Measurements from ENCODE around the gene TNFRSF18. TPM values are rescaled to one million over a fixed set of nuclear protein-coding genes. Genes with fewer than 3 reads are reported as not detected.

Gene TNFRSF18
- total and polyA plus RNA-seq, 2 donors (not counting 1 experiment from before 2014, with no cell fraction given): 10.1 to 33.5 TPM

- Histone ChIP-seq H4K20me1 (ENCODE audit: control insufficient read depth, insufficient read depth, low read length, poor library complexity, severe bottlenecking) (no peaks in the 10 kb centered on the region), H3K4me3 (ENCODE audit: control extremely low read depth in 1 of 5, extremely low read depth in 1 of 5, insufficient read depth in 1 of 5, low read depth in 2 of 5, low read length in 4 of 5) (no peak overlapping the region), H3K79me2 (ENCODE audit: control insufficient read depth, insufficient read depth, low read length) (no peaks in the 10 kb centered on the region), H3K27ac (ENCODE audit: low read length in 2 of 2) (no peak overlapping the region), H3K9ac (ENCODE audit: low read length) (no peak overlapping the region), H3K36me3 (replicated peaks in 1 of 2; ENCODE audit: control extremely low read depth in 1 of 2, control insufficient read depth in 1 of 2, extremely low read depth in 1 of 2, insufficient read depth in 2 of 2, low read length in 1 of 2) (no peaks in the 10 kb centered on the region), H2AFZ (ENCODE audit: insufficient read depth, low read depth, low read length, poor library complexity, severe bottlenecking) (no peak overlapping the region), H3K9me3 (ENCODE audit: control extremely low read depth in 1 of 3, control insufficient read depth in 2 of 3, insufficient read depth in 1 of 3, low read length in 2 of 3) (peaks cover 0 to 5% (median 0%) of the 10 kb centered on the region in 3 donors), H3K27me3 (replicated peaks in 1 of 4; ENCODE audit: control extremely low read depth in 1 of 4, control insufficient read depth in 3 of 4, insufficient read depth in 4 of 4, low read length in 3 of 4) (no peaks in the 10 kb centered on the region), H3K4me2 (replicated peaks; ENCODE audit: low read depth, low read length, poor library complexity, severe bottlenecking) (no peak overlapping the region), H3K4me1 (ENCODE audit: control insufficient read depth in 2 of 2, insufficient read depth in 2 of 2, low read length in 2 of 2) (peaks cover 8 to 19% of the 10 kb centered on the region in 2 donors)
- Mint-ChIP-seq H3K9me3 (ENCODE audit: insufficient read depth) (no peaks in the 10 kb centered on the region), H3K27me3 (no peaks in the 10 kb centered on the region), H3K27ac (no peak overlapping the region), H3K4me3 (no peak overlapping the region), H3K4me1 (peaks cover 9% of the 10 kb centered on the region)
- intact Hi-C loops (cut with micrococcal nuclease): no loop called here
- TF ChIP-seq CTCF (IDR thresholded peaks at IDR 0.05) (no peak), EZH2 (IDR thresholded peaks at IDR 0.05; ENCODE audit: borderline replicate concordance, insufficient read depth, low read depth, low read length, poor library complexity, severe bottlenecking) (no peak)
- no peak for DNase-seq
- ChIA-PET POLR2A (interaction anchor here (1.5 kb wide), 1 partner anchor 9 kb away, joined by 4 read pairs; no protein-coding TSS in a partner anchor), CTCF (no interaction called here)
- ATAC-seq (ENCODE audit: low read depth): no peak
- 75% methylated on average over 73 of the region's 73 CpGs for WGBS (ENCODE audit: insufficient coverage)
These were observed 43.5 kb downstream of the TNFRSF18 start for GRCh38 chr1:1162597-1163537.

GRCh38 chr1:1161683-1162079 is 44.7 kb downstream of the TNFRSF18 start:
- no peaks in the 10 kb centered on the region for H3K27me3 ChIP-seq (replicated peaks in 1 of 4; ENCODE audit: control extremely low read depth in 1 of 4, control insufficient read depth in 3 of 4, insufficient read depth in 4 of 4, low read length in 3 of 4)
- WGBS (ENCODE audit: insufficient coverage): 83% methylated on average over 16 of the region's 17 CpGs
- no peak overlapping the region for H3K4me3 Mint-ChIP-seq
- ATAC-seq (ENCODE audit: low read depth) (no peak), DNase-seq (no peak)
- TF ChIP-seq EZH2 (IDR thresholded peaks at IDR 0.05; ENCODE audit: borderline replicate concordance, insufficient read depth, low read depth, low read length, poor library complexity, severe bottlenecking) (no peak), CTCF (IDR thresholded peaks at IDR 0.05) (no peak)
- POLR2A ChIA-PET: interaction anchor here (1.5 kb wide), 1 partner anchor 10 kb away, joined by 4 read pairs; no protein-coding TSS in a partner anchor
- CTCF ChIA-PET: no interaction called here
- no peak overlapping the region for H3K27ac ChIP-seq (ENCODE audit: low read length in 2 of 2)
- H3K79me2 ChIP-seq (ENCODE audit: control insufficient read depth, insufficient read depth, low read length): no peaks in the 10 kb centered on the region
- no peak overlapping the region for H3K4me2 ChIP-seq (replicated peaks; ENCODE audit: low read depth, low read length, poor library complexity, severe bottlenecking)
- no peaks in the 10 kb centered on the region for H3K27me3 Mint-ChIP-seq
- no peaks in the 10 kb centered on the region for H3K9me3 Mint-ChIP-seq (ENCODE audit: insufficient read depth)
- no peaks in the 10 kb centered on the region for H4K20me1 ChIP-seq (ENCODE audit: control insufficient read depth, insufficient read depth, low read length, poor library complexity, severe bottlenecking)
- H2AFZ ChIP-seq (ENCODE audit: insufficient read depth, low read depth, low read length, poor library complexity, severe bottlenecking): no peak overlapping the region
- intact Hi-C loops (cut with micrococcal nuclease): no loop called here
- no peaks in the 10 kb centered on the region for H3K36me3 ChIP-seq (replicated peaks in 1 of 2; ENCODE audit: control extremely low read depth in 1 of 2, control insufficient read depth in 1 of 2, extremely low read depth in 1 of 2, insufficient read depth in 2 of 2, low read length in 1 of 2)
- peaks cover 0 to 5% (median 0%) of the 10 kb centered on the region in 3 donors for H3K9me3 ChIP-seq (ENCODE audit: control extremely low read depth in 1 of 3, control insufficient read depth in 2 of 3, insufficient read depth in 1 of 3, low read length in 2 of 3)
- H3K4me1 Mint-ChIP-seq: peaks cover 12% of the 10 kb centered on the region
- H3K4me3 ChIP-seq (ENCODE audit: control extremely low read depth in 1 of 5, extremely low read depth in 1 of 5, insufficient read depth in 1 of 5, low read depth in 2 of 5, low read length in 4 of 5): no peak overlapping the region
- peaks cover 8 to 25% of the 10 kb centered on the region in 2 donors for H3K4me1 ChIP-seq (ENCODE audit: control insufficient read depth in 2 of 2, insufficient read depth in 2 of 2, low read length in 2 of 2)
- no peak overlapping the region for H3K9ac ChIP-seq (ENCODE audit: low read length)
- H3K27ac Mint-ChIP-seq: no peak overlapping the region
